Stimulated activated CD8-positive, alpha-beta memory T cell treated with anti-CD3 and anti-CD28 coated beads, Interleukin-12 subunit alpha, Interleukin-12 subunit beta, amount 100 ng/mL, for 4 hours (primary cell): Measurements from ENCODE around the gene QARS1.

Experiments
- DNase-seq: peaks from one replicate; pipeline ENCODE4 v3.0.0-alpha.2; 2020; ENCODE audit warnings: low read depth

Gene QARS1

GRCh38 chr3:49053543-49053942 is 51.0 kb downstream of the QARS1 start:
- DNase-seq: no peak
